ENCODE measurements around the gene PAX2.

PAX2 gene

GRCh38 chr10:100714566-100714950 is 30.8 kb upstream of the PAX2 start:
- in situ Hi-C loops (cut with HindIII; ENCODE audit: low pct_unique_long_range_greater_than_20kb, low sequenced_read_pairs): no loop called here
- no peak for DNase-seq (ENCODE audit: low read depth in 1 of 2, low spot score in 1 of 2)
- no peak for TF ChIP-seq JUND (IDR thresholded peaks at IDR 0.05; ENCODE audit: low read depth)

- in situ Hi-C loops (cut with HindIII; ENCODE audit: low pct_unique_long_range_greater_than_20kb, low sequenced_read_pairs): no loop called here
- no peak for DNase-seq (ENCODE audit: low read depth in 1 of 2, low spot score in 1 of 2)
- no peak for TF ChIP-seq JUND (IDR thresholded peaks at IDR 0.05; ENCODE audit: low read depth)
Measured at GRCh38 chr10:100715101-100715444, 30.3 kb upstream of the PAX2 start.

- TF ChIP-seq JUND (IDR thresholded peaks at IDR 0.05; ENCODE audit: low read depth): no peak
- no peak for DNase-seq (ENCODE audit: low read depth in 1 of 2, low spot score in 1 of 2)
- in situ Hi-C loops (cut with HindIII; ENCODE audit: low pct_unique_long_range_greater_than_20kb, low sequenced_read_pairs): no loop called here
Measured at GRCh38 chr10:100715445-100716385, 29.7 kb upstream of the PAX2 start.

- in situ Hi-C loops (cut with HindIII; ENCODE audit: low pct_unique_long_range_greater_than_20kb, low sequenced_read_pairs): no loop called here
- no peak for TF ChIP-seq JUND (IDR thresholded peaks at IDR 0.05; ENCODE audit: low read depth)
- no peak for DNase-seq (ENCODE audit: low read depth in 1 of 2, low spot score in 1 of 2)
Measured at GRCh38 chr10:100717166-100717565, 28.2 kb upstream of the PAX2 start.

- no peak for TF ChIP-seq JUND (IDR thresholded peaks at IDR 0.05; ENCODE audit: low read depth)
- no peak for DNase-seq (ENCODE audit: low read depth in 1 of 2, low spot score in 1 of 2)
- in situ Hi-C loops (cut with HindIII; ENCODE audit: low pct_unique_long_range_greater_than_20kb, low sequenced_read_pairs): no loop called here
Measured at GRCh38 chr10:100718197-100718742, 27.1 kb upstream of the PAX2 start.

- no peak for DNase-seq (ENCODE audit: low read depth in 1 of 2, low spot score in 1 of 2)
- no peak for TF ChIP-seq JUND (IDR thresholded peaks at IDR 0.05; ENCODE audit: low read depth)
- in situ Hi-C loops (cut with HindIII; ENCODE audit: low pct_unique_long_range_greater_than_20kb, low sequenced_read_pairs): no loop called here
Measured at GRCh38 chr10:100723180-100723579, 22.2 kb upstream of the PAX2 start.

GRCh38 chr10:100723770-100724530 is 21.4 kb upstream of the PAX2 start:
- in situ Hi-C loops (cut with HindIII; ENCODE audit: low pct_unique_long_range_greater_than_20kb, low sequenced_read_pairs): no loop called here
- DNase-seq (ENCODE audit: low read depth in 1 of 2, low spot score in 1 of 2): no peak
- no peak for TF ChIP-seq JUND (IDR thresholded peaks at IDR 0.05; ENCODE audit: low read depth)

- TF ChIP-seq JUND (IDR thresholded peaks at IDR 0.05; ENCODE audit: low read depth): no peak
- in situ Hi-C loops (cut with HindIII; ENCODE audit: low pct_unique_long_range_greater_than_20kb, low sequenced_read_pairs): no loop called here
- no peak for DNase-seq (ENCODE audit: low read depth in 1 of 2, low spot score in 1 of 2)
Measured at GRCh38 chr10:100724531-100725027, 20.8 kb upstream of the PAX2 start.

GRCh38 chr10:100725071-100725471 is 20.3 kb upstream of the PAX2 start:
- in situ Hi-C loops (cut with HindIII; ENCODE audit: low pct_unique_long_range_greater_than_20kb, low sequenced_read_pairs): no loop called here
- DNase-seq (ENCODE audit: low read depth in 1 of 2, low spot score in 1 of 2): no peak
- no peak for TF ChIP-seq JUND (IDR thresholded peaks at IDR 0.05; ENCODE audit: low read depth)

GRCh38 chr10:100725869-100726426 is 19.4 kb upstream of the PAX2 start:
- in situ Hi-C loops (cut with HindIII; ENCODE audit: low pct_unique_long_range_greater_than_20kb, low sequenced_read_pairs): no loop called here
- no peak for TF ChIP-seq JUND (IDR thresholded peaks at IDR 0.05; ENCODE audit: low read depth)
- no peak for DNase-seq (ENCODE audit: low read depth in 1 of 2, low spot score in 1 of 2)

GRCh38 chr10:100727808-100728207 is 17.6 kb upstream of the PAX2 start:
- no peak for TF ChIP-seq JUND (IDR thresholded peaks at IDR 0.05; ENCODE audit: low read depth)
- no peak for DNase-seq (ENCODE audit: low read depth in 1 of 2, low spot score in 1 of 2)
- in situ Hi-C loops (cut with HindIII; ENCODE audit: low pct_unique_long_range_greater_than_20kb, low sequenced_read_pairs): no loop called here
